HG03378 (cell line): Measurements from ENCODE around the gene NOP9.
"Not testable (repeated sequence)": the region's sequence is repeated elsewhere in the genome, so short reads cannot be mapped to it uniquely, and the experiment has no call there.

Source experiments
- ATAC-seq: cut with Tn5 transposase; IDR thresholded peaks from one replicate; pipeline ENCODE4 v1.9.1; 2021; ENCODE audit warnings: mild to moderate bottlenecking, moderate library complexity; ENCODE audit not compliant: unreplicated experiment

Gene NOP9

GRCh38 chr14:24342889-24343288 lies 43.2 kb downstream of the NOP9 start:
- ATAC-seq, result no peak

GRCh38 chr14:24343795-24344660 lies 44.4 kb downstream of the NOP9 start:
- no peak for ATAC-seq

GRCh38 chr14:24347134-24347533 lies 47.5 kb downstream of the NOP9 start:
- no peak for ATAC-seq

- ATAC-seq, result no peak
Measured at GRCh38 chr14:24348186-24348585, 48.5 kb downstream of the NOP9 start.

GRCh38 chr14:24349742-24350141 lies 50.1 kb downstream of the NOP9 start:
- no peak for ATAC-seq

- ATAC-seq, result no peak
Measured at GRCh38 chr14:24351517-24351916, 51.9 kb downstream of the NOP9 start.

GRCh38 chr14:24353559-24354481 lies 54.2 kb downstream of the NOP9 start:
- no peak for ATAC-seq

- ATAC-seq, result not testable (repeated sequence)
Measured at GRCh38 chr14:24354482-24354825, 54.8 kb downstream of the NOP9 start.

- no peak for ATAC-seq
Measured at GRCh38 chr14:24355009-24355408, 55.4 kb downstream of the NOP9 start.

- no peak for ATAC-seq
Measured at GRCh38 chr14:24356208-24356607, 56.6 kb downstream of the NOP9 start.
